IMR-90 (cell line): ENCODE measurements around the gene AKR1C4.

Experiments used
- CEBPB ChIP-seq: IDR thresholded peaks from 2 replicates; pipeline ENCODE4 v1.6.1; 2012; ENCODE audit warnings: low read depth, low read length, improper control_type of control experiment
- CHD1 ChIP-seq: IDR thresholded peaks from 2 replicates; pipeline ENCODE4 v1.6.1; 2012; ENCODE audit warnings: low read depth, low read length, improper control_type of control experiment
- FOS ChIP-seq: fragments of 150-350 bp; IDR thresholded peaks from 2 replicates; pipeline ENCODE4 v1.6.1; 2016; ENCODE audit warnings: low read depth, low read length
- MAFK ChIP-seq: IDR thresholded peaks from 2 replicates; pipeline ENCODE4 v1.6.1; 2012; ENCODE audit warnings: low read depth, low read length, improper control_type of control experiment
- MAZ ChIP-seq: IDR thresholded peaks from 2 replicates; pipeline ENCODE4 v1.6.1; 2012; ENCODE audit warnings: low read depth, mild to moderate bottlenecking, low read length, improper control_type of control experiment, moderate library complexity, borderline replicate concordance
- MXI1 ChIP-seq: IDR thresholded peaks from 2 replicates; pipeline ENCODE4 v1.6.1; 2012; ENCODE audit warnings: low read depth, mild to moderate bottlenecking, low read length, moderate library complexity, borderline replicate concordance
- NFE2L2 ChIP-seq: fragments of 150-350 bp; IDR thresholded peaks from 2 replicates; pipeline ENCODE4 v1.6.1; 2016; ENCODE audit warnings: low read depth, mild to moderate bottlenecking, low read length
- POLR2A ChIP-seq: IDR thresholded peaks from 2 replicates; pipeline ENCODE4 v1.6.1; 2012; ENCODE audit warnings: mild to moderate bottlenecking, low read depth, low read length
- RAD21 ChIP-seq: IDR thresholded peaks from 2 replicates; pipeline ENCODE4 v1.6.1; 2012; ENCODE audit warnings: low read length, improper control_type of control experiment
- RCOR1 ChIP-seq: IDR thresholded peaks from 2 replicates; pipeline ENCODE4 v1.6.1; 2012; ENCODE audit warnings: mild to moderate bottlenecking, low read length, improper control_type of control experiment; ENCODE audit not compliant: insufficient replicate concordance
- RFX5 ChIP-seq: IDR thresholded peaks from 2 replicates; pipeline ENCODE4 v1.8.0; 2012; ENCODE audit warnings: low read depth, mild to moderate bottlenecking, low read length, moderate library complexity
- SMC3 ChIP-seq: fragments of 150-350 bp; IDR thresholded peaks from 2 replicates; pipeline ENCODE4 v1.6.1; 2016; ENCODE audit warnings: low read depth, mild to moderate bottlenecking, antibody characterized with exemption, low read length, moderate library complexity
- TF ChIP-seq, protein P1 (sequence below): conservative IDR thresholded peaks from 2 replicates; pipeline ENCODE4 v1.5.1; 2012; ENCODE audit warnings: mild to moderate bottlenecking, low read depth, low read length, improper control_type of control experiment
- TF ChIP-seq, protein P2 (sequence below): fragments of 150-350 bp; IDR thresholded peaks from 2 replicates; pipeline ENCODE4 v1.6.1; 2017; ENCODE audit warnings: mild to moderate bottlenecking, antibody characterized with exemption, low read length, low read depth

GRCh38 chr10:5147981-5148677, 48.5 kb upstream of the AKR1C4 start:
- TF ChIP-seq, protein P1, sequence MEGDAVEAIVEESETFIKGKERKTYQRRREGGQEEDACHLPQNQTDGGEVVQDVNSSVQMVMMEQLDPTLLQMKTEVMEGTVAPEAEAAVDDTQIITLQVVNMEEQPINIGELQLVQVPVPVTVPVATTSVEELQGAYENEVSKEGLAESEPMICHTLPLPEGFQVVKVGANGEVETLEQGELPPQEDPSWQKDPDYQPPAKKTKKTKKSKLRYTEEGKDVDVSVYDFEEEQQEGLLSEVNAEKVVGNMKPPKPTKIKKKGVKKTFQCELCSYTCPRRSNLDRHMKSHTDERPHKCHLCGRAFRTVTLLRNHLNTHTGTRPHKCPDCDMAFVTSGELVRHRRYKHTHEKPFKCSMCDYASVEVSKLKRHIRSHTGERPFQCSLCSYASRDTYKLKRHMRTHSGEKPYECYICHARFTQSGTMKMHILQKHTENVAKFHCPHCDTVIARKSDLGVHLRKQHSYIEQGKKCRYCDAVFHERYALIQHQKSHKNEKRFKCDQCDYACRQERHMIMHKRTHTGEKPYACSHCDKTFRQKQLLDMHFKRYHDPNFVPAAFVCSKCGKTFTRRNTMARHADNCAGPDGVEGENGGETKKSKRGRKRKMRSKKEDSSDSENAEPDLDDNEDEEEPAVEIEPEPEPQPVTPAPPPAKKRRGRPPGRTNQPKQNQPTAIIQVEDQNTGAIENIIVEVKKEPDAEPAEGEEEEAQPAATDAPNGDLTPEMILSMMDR = no peak
- TF ChIP-seq POLR2A (no peak), MAZ (no peak), MXI1 (no peak), CEBPB (no peak), SMC3 (no peak), CHD1 (no peak), RFX5 (no peak), FOS (no peak), RCOR1 (no peak), RAD21 (no peak), MAFK (no peak), NFE2L2 (no peak)
- TF ChIP-seq, protein P2, sequence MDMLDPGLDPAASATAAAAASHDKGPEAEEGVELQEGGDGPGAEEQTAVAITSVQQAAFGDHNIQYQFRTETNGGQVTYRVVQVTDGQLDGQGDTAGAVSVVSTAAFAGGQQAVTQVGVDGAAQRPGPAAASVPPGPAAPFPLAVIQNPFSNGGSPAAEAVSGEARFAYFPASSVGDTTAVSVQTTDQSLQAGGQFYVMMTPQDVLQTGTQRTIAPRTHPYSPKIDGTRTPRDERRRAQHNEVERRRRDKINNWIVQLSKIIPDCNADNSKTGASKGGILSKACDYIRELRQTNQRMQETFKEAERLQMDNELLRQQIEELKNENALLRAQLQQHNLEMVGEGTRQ = no peak
